ENCODE results near the gene GALM. TPM values are rescaled to one million over a fixed set of nuclear protein-coding genes. Genes with fewer than 3 reads are reported as not detected.

GALM gene
- total RNA-seq, 1 donor from 2014 or later: 17.6 TPM

- Mint-ChIP-seq H3K4me1 (peaks cover 17% of the 10 kb centered on the region), H3K27me3 (ENCODE audit: low read depth) (no peaks in the 10 kb centered on the region), H3K36me3 (peaks cover 49% of the 10 kb centered on the region), H3K4me3 (no peak overlapping the region), H3K27ac (peak overlapping the region; percentile 72), H3K9me3 (peaks cover 9% of the 10 kb centered on the region)
- TF ChIP-seq CTCF (IDR thresholded peaks at IDR 0.05; ENCODE audit: unreplicated experiment): peak; percentile 92
- no peak for DNase-seq (ENCODE audit: low spot score in 2 of 2, unreplicated experiment in 2 of 2)
These were observed 75.2 kb downstream of the GALM start for GRCh38 chr2:38740851-38741731.

- no peak overlapping the region for H3K27ac Mint-ChIP-seq
- peaks cover 9% of the 10 kb centered on the region for H3K9me3 Mint-ChIP-seq
- H3K4me3 Mint-ChIP-seq: no peak overlapping the region
- peaks cover 62% of the 10 kb centered on the region for H3K36me3 Mint-ChIP-seq
- no peak for DNase-seq (ENCODE audit: low spot score in 2 of 2, unreplicated experiment in 2 of 2)
- no peaks in the 10 kb centered on the region for H3K27me3 Mint-ChIP-seq (ENCODE audit: low read depth)
- H3K4me1 Mint-ChIP-seq: peaks cover 18% of the 10 kb centered on the region
- no peak for TF ChIP-seq CTCF (IDR thresholded peaks at IDR 0.05; ENCODE audit: unreplicated experiment)
These were observed 77.1 kb downstream of the GALM start for GRCh38 chr2:38742797-38743559.

GRCh38 chr2:38743672-38744398 is 77.9 kb downstream of the GALM start:
- H3K9me3 Mint-ChIP-seq: peaks cover 9% of the 10 kb centered on the region
- H3K4me1 Mint-ChIP-seq: peaks cover 26% of the 10 kb centered on the region
- H3K36me3 Mint-ChIP-seq: peaks cover 60% of the 10 kb centered on the region
- TF ChIP-seq CTCF (IDR thresholded peaks at IDR 0.05; ENCODE audit: unreplicated experiment): no peak
- no peaks in the 10 kb centered on the region for H3K27me3 Mint-ChIP-seq (ENCODE audit: low read depth)
- peak overlapping the region; percentile 12 for H3K27ac Mint-ChIP-seq
- no peak for DNase-seq (ENCODE audit: low spot score in 2 of 2, unreplicated experiment in 2 of 2)
- H3K4me3 Mint-ChIP-seq: no peak overlapping the region

GRCh38 chr2:38744399-38744780 is 78.5 kb downstream of the GALM start:
- no peak for TF ChIP-seq CTCF (IDR thresholded peaks at IDR 0.05; ENCODE audit: unreplicated experiment)
- H3K36me3 Mint-ChIP-seq: peaks cover 54% of the 10 kb centered on the region
- H3K4me3 Mint-ChIP-seq: no peak overlapping the region
- peaks cover 30% of the 10 kb centered on the region for H3K4me1 Mint-ChIP-seq
- DNase-seq (ENCODE audit: low spot score in 2 of 2, unreplicated experiment in 2 of 2): no peak
- H3K27me3 Mint-ChIP-seq (ENCODE audit: low read depth): no peaks in the 10 kb centered on the region
- peak overlapping the region; percentile 12 for H3K27ac Mint-ChIP-seq
- H3K9me3 Mint-ChIP-seq: peaks cover 4% of the 10 kb centered on the region

GRCh38 chr2:38745267-38745666 is 79.4 kb downstream of the GALM start:
- Mint-ChIP-seq H3K27ac (peak overlapping the region; percentile 9), H3K4me3 (no peak overlapping the region), H3K4me1 (peaks cover 37% of the 10 kb centered on the region), H3K27me3 (ENCODE audit: low read depth) (no peaks in the 10 kb centered on the region), H3K36me3 (peaks cover 53% of the 10 kb centered on the region), H3K9me3 (no peaks in the 10 kb centered on the region)
- no peak for TF ChIP-seq CTCF (IDR thresholded peaks at IDR 0.05; ENCODE audit: unreplicated experiment)
- DNase-seq (ENCODE audit: low spot score in 2 of 2, unreplicated experiment in 2 of 2): no peak

Measured in mesothelial cell of epicardium (in vitro differentiated cells).